Measurements from ENCODE around the gene GCN1.
A peak's percentile ranks its signal among the peaks of the same experiment; 100 is the strongest.

Gene GCN1

GRCh38 chr12:120090206-120090605, 104.3 kb downstream of the GCN1 start:
- no peak for ATAC-seq

- no peak for ATAC-seq
Observed at GRCh38 chr12:120089796-120090195, 104.7 kb downstream of the GCN1 start.

GRCh38 chr12:120089105-120089504, 105.4 kb downstream of the GCN1 start:
- ATAC-seq: no peak

GRCh38 chr12:120086801-120087621, 107.5 kb downstream of the GCN1 start:
- ATAC-seq: peak; percentile 96 to 97

GRCh38 chr12:120085920-120086645, 108.4 kb downstream of the GCN1 start:
- ATAC-seq: no peak

GRCh38 chr12:120081641-120082040, 112.9 kb downstream of the GCN1 start:
- no peak for ATAC-seq

- ATAC-seq: no peak
Observed at GRCh38 chr12:120079411-120080400, 114.8 kb downstream of the GCN1 start.

- no peak for ATAC-seq
Observed at GRCh38 chr12:120078868-120079267, 115.6 kb downstream of the GCN1 start.

- ATAC-seq: no peak
Observed at GRCh38 chr12:120077260-120077659, 117.3 kb downstream of the GCN1 start.
